Right lobe of liver (tissue), 6 donors: Measurements from ENCODE around the gene CUL9. TPM values are rescaled to one million over a fixed set of nuclear protein-coding genes. Genes with fewer than 3 reads are reported as not detected.

ENCODE experiments used
- ATAC-seq, 4 donors: fragments of 200-7000 bp; cut with Tn5 transposase; one replicate each; pipeline ENCODE4 v1.9.1; 2020; ENCODE audit warnings: mild to moderate bottlenecking in 4 of 4, moderate library complexity in 4 of 4
- DNase-seq, 3 donors: peaks; one replicate each; pipeline ENCODE4 v3.0.0-alpha.2; 2020
- H3K27ac ChIP-seq, 3 donors: fragments of 200-600 bp; one replicate each; pipeline ENCODE4 v1.8.0; 2022
- H3K27me3 ChIP-seq, 2 donors: fragments of 200-600 bp; one replicate each; pipeline ENCODE4 v1.8.0; 2022
- H3K36me3 ChIP-seq, 4 donors: fragments of 200-600 bp; sonication (generic) in 1 of 4; one replicate each; pipeline versions ENCODE4 v1.5.1 to v1.8.0; 2017 to 2022; ENCODE audit warnings: control low read depth in 1 of 4
- H3K4me1 ChIP-seq, 4 donors: fragments of 200-600 bp; sonication (generic) in 1 of 4; one replicate each; pipeline versions ENCODE4 v1.5.1 to v1.8.0; 2017 to 2022; ENCODE audit warnings: control low read depth in 1 of 4
- H3K4me3 ChIP-seq, 3 donors: fragments of 200-600 bp; one replicate each; pipeline ENCODE4 v1.8.0; 2022
- H3K9me3 ChIP-seq, 4 donors: fragments of 200-600 bp; sonication (generic) in 1 of 4; one replicate each; pipeline versions ENCODE4 v1.5.1 to v1.8.0; 2017 to 2022; ENCODE audit warnings: control low read depth in 1 of 4
- POLR2A ChIP-seq: fragments of 450-650 bp; IDR thresholded peaks from one replicate; pipeline ENCODE4 v1.6.1; 2017; ENCODE audit warnings: antibody characterized with exemption, mild to moderate bottlenecking
- WGBS: methylation state at CpG from one replicate; pipeline ENCODE4 v1.1.6; 2018; ENCODE audit warnings: low coverage, low lambda C conversion rate; ENCODE audit not compliant: insufficient coverage; ENCODE audit errors: missing lambda C conversion rate; 5-methylcytosine and 5-hydroxymethylcytosine counted together
- intact Hi-C, 2 donors: fragments of 100-400 bp; cut with DNase I; formaldehyde crosslinking; loops; one replicate each; pipeline versions ENCODE4 v1.11.2 to v1.14.1; 2022
- total RNA-seq, 6 experiments: library from RNA; depleted of rRNA in 2 of 6; stranded (reverse); fragments of >200 nt in 2 of 6; fragmentation: NEBNext Ultra II Directional in 3 of 6; extraction: Animal tissue kit (Norgen Biotek cat#: 25700) in 3 of 6; gene quantifications; one replicate each; pipeline versions ENCODE4 v1.1.0 to v1.2.4, GENCODE V29; 2016 to 2023
- TF ChIP-seq, protein P1 (sequence below), 4 donors: fragments of 200-600 bp in 3 of 4; fragments of 450-650 bp in 1 of 4; IDR thresholded peaks; one replicate each; pipeline versions ENCODE4 v1.5.1 to v1.8.0; 2016 to 2022; ENCODE audit warnings: antibody characterized with exemption in 4 of 4, mild to moderate bottlenecking in 2 of 4
- donor health status: DM: no; HTN: yes; CAD: no.
- donor health status: DM: no; HTN: no; CAD: no.
- donor health status: DM: no; HTN: no; CAD: no.
- donor health status: DM: no; HTN: yes; CAD: no.
- donor health status: DM: no; HTN: yes; CAD: no.

Gene CUL9
- total RNA-seq, 6 experiments from 2014 or later = 14.4 to 17.7 (median 15.2) TPM

DNA sequence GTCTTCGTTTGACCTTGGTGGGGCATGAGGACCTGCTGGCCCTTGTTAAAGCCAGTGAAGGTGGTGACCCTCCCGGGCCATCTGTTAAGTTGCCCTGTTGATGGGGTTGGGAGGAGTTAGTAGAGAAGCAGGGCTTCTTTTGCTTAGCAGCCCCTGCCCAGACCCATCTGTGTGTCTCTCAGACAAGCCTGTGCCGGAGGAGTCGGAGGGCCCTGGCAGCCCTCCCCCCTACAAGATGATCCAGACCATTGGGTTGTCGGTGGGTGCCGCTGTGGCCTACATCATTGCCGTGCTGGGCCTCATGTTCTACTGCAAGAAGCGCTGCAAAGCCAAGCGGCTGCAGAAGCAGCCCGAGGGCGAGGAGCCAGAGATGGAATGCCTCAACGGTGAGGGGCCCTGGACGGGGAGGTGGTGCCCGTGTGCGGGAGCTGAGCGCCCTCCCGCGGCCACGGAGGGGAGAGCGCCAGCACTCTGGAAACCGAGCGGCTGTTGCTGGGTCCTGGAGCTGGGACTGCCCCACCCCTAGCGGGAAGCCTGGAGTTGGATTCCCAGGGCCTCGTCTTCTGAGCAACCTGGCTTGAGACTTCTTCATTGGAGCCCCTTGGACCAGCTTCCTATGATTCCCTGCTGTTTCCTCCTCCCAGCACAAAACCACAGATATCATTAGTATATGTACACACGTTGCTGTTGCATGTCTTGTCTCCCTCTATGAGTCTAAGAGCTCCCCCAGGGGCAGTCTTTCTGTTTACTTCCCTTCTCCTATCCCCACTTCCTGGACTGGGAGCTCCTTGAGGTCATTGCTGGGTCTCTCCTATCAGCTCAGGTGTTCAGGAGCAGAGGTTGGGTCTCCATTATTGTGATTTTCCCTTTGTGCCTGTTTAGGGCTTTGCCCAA, 38.5 kb upstream of the CUL9 start:
- 0% methylated on average over 11 of the region's 25 CpGs for WGBS
- DNase-seq = peak; percentile 70 to 78 (median 77)
- peaks cover 0 to 6% (median 0%) of the 10 kb centered on the region in 4 donors for H3K4me1 ChIP-seq
- TF ChIP-seq, protein P1, sequence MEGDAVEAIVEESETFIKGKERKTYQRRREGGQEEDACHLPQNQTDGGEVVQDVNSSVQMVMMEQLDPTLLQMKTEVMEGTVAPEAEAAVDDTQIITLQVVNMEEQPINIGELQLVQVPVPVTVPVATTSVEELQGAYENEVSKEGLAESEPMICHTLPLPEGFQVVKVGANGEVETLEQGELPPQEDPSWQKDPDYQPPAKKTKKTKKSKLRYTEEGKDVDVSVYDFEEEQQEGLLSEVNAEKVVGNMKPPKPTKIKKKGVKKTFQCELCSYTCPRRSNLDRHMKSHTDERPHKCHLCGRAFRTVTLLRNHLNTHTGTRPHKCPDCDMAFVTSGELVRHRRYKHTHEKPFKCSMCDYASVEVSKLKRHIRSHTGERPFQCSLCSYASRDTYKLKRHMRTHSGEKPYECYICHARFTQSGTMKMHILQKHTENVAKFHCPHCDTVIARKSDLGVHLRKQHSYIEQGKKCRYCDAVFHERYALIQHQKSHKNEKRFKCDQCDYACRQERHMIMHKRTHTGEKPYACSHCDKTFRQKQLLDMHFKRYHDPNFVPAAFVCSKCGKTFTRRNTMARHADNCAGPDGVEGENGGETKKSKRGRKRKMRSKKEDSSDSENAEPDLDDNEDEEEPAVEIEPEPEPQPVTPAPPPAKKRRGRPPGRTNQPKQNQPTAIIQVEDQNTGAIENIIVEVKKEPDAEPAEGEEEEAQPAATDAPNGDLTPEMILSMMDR (IDR thresholded peaks at IDR 0.05) = peak; percentile 81 to 96 (median 90)
- no peak for TF ChIP-seq POLR2A
- H3K27me3 ChIP-seq = no peaks in the 10 kb centered on the region
- peak; percentile 95 to 99 (median 98) for ATAC-seq
- no peak overlapping the region for H3K4me3 ChIP-seq
- no peak overlapping the region for H3K27ac ChIP-seq
- intact Hi-C loops = loop anchor here in 1 of 2 donors (10.0 kb wide), 1 partner anchor 239 kb away; no protein-coding TSS in a partner anchor
- no peaks in the 10 kb centered on the region for H3K9me3 ChIP-seq
- H3K36me3 ChIP-seq = no peaks in the 10 kb centered on the region

DNA sequence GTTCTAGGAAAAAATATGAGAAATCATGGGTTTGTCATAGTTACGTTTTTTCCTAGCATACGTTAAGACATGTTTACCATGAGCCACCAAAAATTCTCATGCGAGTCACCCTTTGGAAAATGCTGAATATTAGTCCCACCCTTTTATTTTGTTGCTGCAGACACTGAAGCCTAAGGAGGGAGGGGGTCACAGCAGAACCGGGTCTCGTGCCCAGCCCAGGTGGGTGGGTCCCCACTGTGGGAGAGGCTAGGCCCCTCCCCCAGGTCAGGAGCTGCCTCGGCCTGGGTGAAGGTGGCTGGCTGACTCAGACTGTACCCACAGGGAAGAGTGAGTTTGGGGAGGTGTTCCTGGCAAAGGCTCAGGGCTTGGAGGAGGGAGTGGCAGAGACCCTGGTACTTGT, 37.1 kb upstream of the CUL9 start:
- WGBS = 66% methylated on average over 6 of the region's 6 CpGs
- Histone ChIP-seq H3K27ac (no peak overlapping the region), H3K36me3 (no peaks in the 10 kb centered on the region), H3K4me3 (no peak overlapping the region), H3K27me3 (no peaks in the 10 kb centered on the region), H3K4me1 (peaks cover 0 to 13% (median 0%) of the 10 kb centered on the region in 4 donors), H3K9me3 (no peaks in the 10 kb centered on the region)
- intact Hi-C loops = loop anchor here in 1 of 2 donors (10.0 kb wide), 1 partner anchor 240 kb away; no protein-coding TSS in a partner anchor
- ATAC-seq (no peak), DNase-seq (no peak)
- TF ChIP-seq, protein P1 (IDR thresholded peaks at IDR 0.05) = no peak
- TF ChIP-seq POLR2A = no peak

DNA sequence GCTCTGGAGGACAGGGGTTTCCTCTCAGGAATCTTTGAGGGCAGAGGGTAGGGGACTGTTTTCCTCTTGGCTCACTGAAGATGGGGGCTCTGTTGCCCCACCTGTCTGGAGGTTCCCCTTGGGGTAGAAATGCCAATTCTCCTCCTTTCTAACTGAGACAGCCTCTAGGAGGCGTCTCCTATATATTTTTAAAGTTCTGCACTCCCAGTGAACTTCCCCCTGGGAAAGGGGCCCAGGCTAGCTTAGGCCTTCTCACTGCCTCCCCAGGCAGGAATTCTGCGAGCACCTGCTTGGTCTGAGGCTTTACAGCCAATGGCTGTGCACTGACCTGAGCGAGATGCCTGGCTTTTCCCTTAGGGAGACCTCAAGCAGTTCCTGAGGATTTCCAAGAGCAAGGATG, 35.7 kb upstream of the CUL9 start:
- intact Hi-C loops = loop anchor here in 1 of 2 donors (10.0 kb wide), 1 partner anchor 241 kb away; no protein-coding TSS in a partner anchor

More for the DNA sequence above, 35.7 kb upstream of the CUL9 start:
- no CpG with 5 or more reads among the region's 3 CpGs for WGBS
- Histone ChIP-seq H3K36me3 (no peaks in the 10 kb centered on the region), H3K9me3 (no peaks in the 10 kb centered on the region), H3K4me1 (peaks cover 0 to 20% (median 0%) of the 10 kb centered on the region in 4 donors), H3K27ac (no peak overlapping the region), H3K4me3 (no peak overlapping the region), H3K27me3 (no peaks in the 10 kb centered on the region)
- DNase-seq (no peak), ATAC-seq (no peak)
- no peak for TF ChIP-seq POLR2A
- TF ChIP-seq, protein P1 (IDR thresholded peaks at IDR 0.05) = no peak
